Activated T-cell treated with anti-CD3 and anti-CD28 coated beads, Interleukin-2, amount 50 U/mL, for 72 hours (primary cell): Measurements from ENCODE around the gene LYPD6B. TPM values are rescaled to one million over a fixed set of nuclear protein-coding genes. Genes with fewer than 3 reads are reported as not detected.

Experiments
- ATAC-seq, 2 donors: fragments of 150-1000 bp; cut with Tn5 transposase; replicated peaks in 1 of 2; 2 replicates each; pipeline ENCODE4 v1.10.0; 2021; ENCODE audit warnings: moderate library complexity in 2 of 2, mild to moderate bottlenecking in 1 of 2
- DNase-seq, 2 donors: peaks; one replicate each; pipeline ENCODE4 v3.0.0; 2021 to 2022; ENCODE audit warnings: mixed read lengths in 1 of 2
- H3K27ac Mint-ChIP-seq: one replicate; pipeline ENCODE4 v1.8.0; 2022; ENCODE audit warnings: mild to moderate bottlenecking, moderate library complexity, mixed read lengths
- H3K27me3 Mint-ChIP-seq: one replicate; pipeline ENCODE4 v1.8.0; 2022; ENCODE audit warnings: low read depth, mixed read lengths
- H3K36me3 Mint-ChIP-seq, 2 donors: one replicate each; pipeline ENCODE4 v1.8.0; 2022; ENCODE audit warnings: mixed read lengths in 2 of 2, mild to moderate bottlenecking in 1 of 2; ENCODE audit not compliant: insufficient read depth in 2 of 2
- H3K4me1 Mint-ChIP-seq: one replicate; pipeline ENCODE4 v1.8.0; 2022; ENCODE audit warnings: low read depth, mixed read lengths
- H3K4me3 Mint-ChIP-seq, 2 donors: one replicate each; pipeline ENCODE4 v1.8.0; 2022; ENCODE audit warnings: mild to moderate bottlenecking in 2 of 2, mixed read lengths in 2 of 2, moderate library complexity in 2 of 2
- H3K9me3 Mint-ChIP-seq, 2 donors: one replicate each; pipeline ENCODE4 v1.8.0; 2022; ENCODE audit warnings: mixed read lengths in 2 of 2
- total RNA-seq, 2 donors: library from RNA; stranded (reverse); gene quantifications; one replicate each; pipeline ENCODE4 v1.2.3, GENCODE V29; 2022

The LYPD6B gene
- total RNA-seq, 2 donors from 2014 or later: not detected

DNA sequence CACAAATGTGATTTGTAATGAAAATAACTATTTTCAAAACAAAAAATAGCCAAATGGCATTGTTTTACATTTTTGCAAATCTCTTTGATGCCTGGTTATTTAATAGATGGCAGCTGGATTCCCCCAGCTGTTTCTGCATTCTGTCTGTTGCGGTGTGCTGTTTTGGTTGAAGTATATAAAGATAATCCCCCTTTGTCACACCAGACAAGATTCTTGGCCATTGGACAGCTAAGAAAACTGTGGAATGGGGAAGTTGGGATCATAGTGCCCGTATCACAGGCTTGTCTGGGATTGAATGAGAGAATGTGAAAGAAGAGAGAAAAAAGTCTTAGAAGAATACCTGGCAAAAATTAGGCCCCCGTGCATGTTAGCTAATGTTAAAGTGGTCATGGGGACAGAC, 19.5 kb upstream of the LYPD6B start:
- Mint-ChIP-seq H3K4me3 (no peak overlapping the region), H3K27me3 (no peaks in the 10 kb centered on the region), H3K27ac (no peak overlapping the region), H3K4me1 (no peaks in the 10 kb centered on the region), H3K36me3 (no peaks in the 10 kb centered on the region), H3K9me3 (no peaks in the 10 kb centered on the region)
- DNase-seq (no peak), ATAC-seq (no peak)

DNA sequence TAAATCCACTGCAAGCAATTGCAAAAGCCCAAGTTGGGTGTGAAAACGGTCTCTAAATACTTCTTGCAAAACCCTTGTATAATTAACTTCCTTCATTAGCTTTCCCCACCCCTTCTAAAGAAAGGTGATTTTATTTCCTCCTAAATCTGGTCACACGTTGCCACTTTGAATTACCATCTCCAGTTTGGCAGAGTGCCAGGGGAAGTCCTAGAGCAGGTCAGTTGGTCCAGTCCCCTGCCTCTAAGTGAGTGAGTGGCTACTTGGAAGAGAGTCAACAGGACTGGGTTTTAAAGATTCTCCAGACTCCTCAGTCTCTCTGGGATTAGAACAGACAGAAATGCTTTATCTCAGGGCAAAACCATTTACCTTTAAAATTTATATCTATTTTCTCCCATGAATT, 18.7 kb upstream of the LYPD6B start:
- H3K36me3 Mint-ChIP-seq: no peaks in the 10 kb centered on the region
- ATAC-seq (no peak), DNase-seq (no peak)
- no peaks in the 10 kb centered on the region for H3K27me3 Mint-ChIP-seq
- H3K4me3 Mint-ChIP-seq: no peak overlapping the region
- no peaks in the 10 kb centered on the region for H3K4me1 Mint-ChIP-seq
- H3K9me3 Mint-ChIP-seq: no peaks in the 10 kb centered on the region
- H3K27ac Mint-ChIP-seq: no peak overlapping the region

DNA sequence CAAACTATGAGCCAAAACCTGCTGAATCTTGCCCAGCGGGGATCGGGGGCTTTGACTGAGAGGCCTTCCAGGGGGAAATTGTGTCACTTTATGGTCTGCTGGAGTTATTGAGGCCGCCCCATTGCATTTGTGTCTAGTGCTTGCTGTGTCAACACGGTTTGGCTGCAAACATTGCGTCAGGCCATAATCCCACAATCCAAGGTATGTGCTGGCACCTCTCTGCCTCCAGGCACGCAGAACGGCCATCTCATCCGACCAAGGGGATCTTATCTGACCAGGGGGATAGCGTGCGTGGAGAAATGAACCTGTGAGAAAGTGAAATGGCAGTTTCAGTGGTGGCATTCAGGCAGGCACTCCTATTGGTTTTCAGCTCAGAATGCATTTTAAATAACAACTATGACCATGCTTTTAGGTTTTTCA, 18.1 kb upstream of the LYPD6B start:
- Mint-ChIP-seq H3K36me3 (no peaks in the 10 kb centered on the region), H3K4me3 (no peak overlapping the region), H3K4me1 (no peaks in the 10 kb centered on the region), H3K9me3 (no peaks in the 10 kb centered on the region), H3K27me3 (no peaks in the 10 kb centered on the region), H3K27ac (no peak overlapping the region)
- DNase-seq (no peak), ATAC-seq (no peak)

DNA sequence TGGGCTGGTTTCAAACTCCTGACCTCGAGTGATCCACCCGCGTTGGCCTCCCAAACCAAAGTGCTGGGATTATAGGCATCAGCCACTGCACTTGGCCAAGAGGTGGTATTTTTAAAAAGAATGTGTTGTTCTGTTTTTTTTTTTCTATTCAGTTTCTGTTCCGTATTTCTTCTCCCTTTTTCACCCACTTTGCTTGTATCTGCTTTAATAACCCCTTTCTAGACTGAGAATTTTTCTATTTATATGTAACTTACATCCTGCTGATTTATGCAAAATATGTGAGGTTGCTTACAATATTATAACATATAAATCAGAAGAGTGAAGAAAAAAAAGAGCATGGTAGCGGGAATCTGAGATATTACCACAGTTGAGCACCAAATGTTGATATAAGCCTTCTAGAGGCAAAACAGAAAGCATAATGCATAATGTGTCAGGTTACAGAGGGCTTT, 17.2 kb upstream of the LYPD6B start:
- no peak overlapping the region for H3K4me3 Mint-ChIP-seq
- no peak for DNase-seq
- no peak for ATAC-seq
- H3K9me3 Mint-ChIP-seq: no peaks in the 10 kb centered on the region
- H3K27ac Mint-ChIP-seq: no peak overlapping the region
- H3K4me1 Mint-ChIP-seq: no peaks in the 10 kb centered on the region
- H3K36me3 Mint-ChIP-seq: no peaks in the 10 kb centered on the region
- no peaks in the 10 kb centered on the region for H3K27me3 Mint-ChIP-seq

DNA sequence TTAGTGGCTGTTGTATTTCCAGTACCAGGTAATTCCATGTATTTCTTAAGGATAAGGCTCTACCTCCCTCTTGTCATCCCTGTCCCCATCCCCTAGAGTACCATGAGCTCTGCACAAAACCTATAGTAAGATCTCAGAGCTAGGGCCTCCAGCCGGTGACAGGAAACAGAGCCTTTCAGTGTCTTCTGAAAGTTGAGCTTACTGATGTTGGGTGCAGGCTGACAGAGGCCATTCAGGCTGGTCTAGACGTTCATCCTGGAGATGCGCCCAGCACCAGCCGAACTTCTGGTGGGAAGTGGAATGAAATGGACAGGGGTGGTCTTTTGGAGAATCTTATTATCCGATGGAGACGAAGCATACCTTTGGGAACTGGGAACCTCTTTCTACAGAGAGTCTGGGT, 16.7 kb upstream of the LYPD6B start:
- ATAC-seq (no peak), DNase-seq (no peak)
- H3K27me3 Mint-ChIP-seq: no peaks in the 10 kb centered on the region
- H3K36me3 Mint-ChIP-seq: no peaks in the 10 kb centered on the region
- H3K27ac Mint-ChIP-seq: no peak overlapping the region
- no peak overlapping the region for H3K4me3 Mint-ChIP-seq
- H3K9me3 Mint-ChIP-seq: no peaks in the 10 kb centered on the region
- H3K4me1 Mint-ChIP-seq: no peaks in the 10 kb centered on the region

DNA sequence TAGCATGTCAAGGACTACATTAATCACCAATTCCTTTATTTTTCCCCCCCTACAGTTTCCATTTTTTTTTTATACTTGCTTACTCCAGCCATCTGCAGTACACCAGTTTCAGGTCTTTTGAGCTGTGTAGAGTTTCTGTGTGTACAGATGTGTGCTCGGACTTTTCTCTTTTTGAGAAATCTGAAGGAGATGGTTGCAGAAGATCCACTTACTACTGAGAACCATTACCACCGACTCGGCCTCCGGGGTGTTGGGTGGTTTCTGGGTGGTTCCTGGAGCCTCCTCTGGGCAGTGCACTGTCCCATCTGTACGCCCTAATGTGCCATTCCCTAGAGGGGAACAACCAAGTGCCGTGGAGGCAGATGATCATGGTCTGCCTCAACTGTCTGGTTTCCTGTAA, 15.4 kb upstream of the LYPD6B start:
- Mint-ChIP-seq H3K4me3 (no peak overlapping the region), H3K9me3 (no peaks in the 10 kb centered on the region), H3K4me1 (no peaks in the 10 kb centered on the region), H3K36me3 (no peaks in the 10 kb centered on the region), H3K27me3 (no peaks in the 10 kb centered on the region), H3K27ac (no peak overlapping the region)
- ATAC-seq (no peak), DNase-seq (no peak)

DNA sequence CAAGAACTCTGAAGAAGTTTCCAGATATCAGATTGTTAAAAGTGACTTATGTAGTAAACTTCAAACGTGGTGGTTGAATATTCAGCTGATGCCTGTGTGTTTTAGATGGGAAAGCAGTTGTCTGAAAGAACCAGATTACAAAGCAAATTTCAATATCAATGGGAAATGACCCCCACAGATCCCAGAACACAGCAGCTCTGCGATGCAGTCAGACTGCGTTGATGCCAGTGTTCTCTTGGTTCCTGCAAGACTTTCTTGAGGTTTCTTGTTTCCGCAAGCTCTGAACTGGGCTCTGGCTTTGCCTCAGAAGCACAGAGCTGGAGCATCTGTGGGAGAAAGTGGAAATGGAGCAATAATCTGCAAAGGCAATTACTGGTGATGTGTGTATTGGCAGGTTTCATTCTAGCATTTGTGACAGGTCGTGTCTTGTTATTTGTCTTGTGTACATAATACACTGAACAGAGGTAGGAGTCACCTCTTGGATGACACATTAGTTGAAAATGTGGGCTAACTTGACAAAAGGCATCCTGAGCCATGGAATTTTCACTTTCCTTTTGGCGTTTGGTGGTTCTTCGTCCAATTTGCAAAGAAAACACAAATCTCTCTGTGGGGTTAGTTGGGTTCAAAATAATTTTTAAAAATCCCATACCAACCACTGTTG, 10.8 kb upstream of the LYPD6B start:
- Mint-ChIP-seq H3K27me3 (peaks cover 13% of the 10 kb centered on the region), H3K9me3 (no peaks in the 10 kb centered on the region), H3K4me1 (no peaks in the 10 kb centered on the region), H3K4me3 (no peak overlapping the region), H3K27ac (no peak overlapping the region), H3K36me3 (no peaks in the 10 kb centered on the region)
- DNase-seq (no peak), ATAC-seq (no peak)

DNA sequence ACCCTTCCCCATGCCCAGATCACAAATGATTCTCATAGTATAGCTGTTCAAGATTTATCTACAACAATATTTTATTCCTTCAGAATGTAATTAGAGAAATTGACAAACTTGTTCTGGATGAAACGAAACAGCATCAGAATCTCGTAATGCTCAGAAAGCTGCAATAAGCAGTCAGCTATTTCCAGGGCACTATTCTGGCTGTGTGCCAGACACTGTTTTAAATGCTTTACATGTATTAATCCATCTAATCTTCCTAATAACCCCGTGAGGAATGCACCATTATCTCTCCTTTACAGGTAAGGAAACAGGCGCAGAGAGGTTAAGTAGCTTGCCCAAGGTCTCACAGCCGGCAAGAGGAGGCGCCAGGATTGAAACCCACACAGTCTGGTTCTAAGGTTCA, 10.1 kb upstream of the LYPD6B start:
- Mint-ChIP-seq H3K27ac (no peak overlapping the region), H3K36me3 (no peaks in the 10 kb centered on the region), H3K9me3 (no peaks in the 10 kb centered on the region), H3K27me3 (peaks cover 14% of the 10 kb centered on the region), H3K4me3 (no peak overlapping the region), H3K4me1 (no peaks in the 10 kb centered on the region)
- ATAC-seq: no peak
- no peak for DNase-seq

DNA sequence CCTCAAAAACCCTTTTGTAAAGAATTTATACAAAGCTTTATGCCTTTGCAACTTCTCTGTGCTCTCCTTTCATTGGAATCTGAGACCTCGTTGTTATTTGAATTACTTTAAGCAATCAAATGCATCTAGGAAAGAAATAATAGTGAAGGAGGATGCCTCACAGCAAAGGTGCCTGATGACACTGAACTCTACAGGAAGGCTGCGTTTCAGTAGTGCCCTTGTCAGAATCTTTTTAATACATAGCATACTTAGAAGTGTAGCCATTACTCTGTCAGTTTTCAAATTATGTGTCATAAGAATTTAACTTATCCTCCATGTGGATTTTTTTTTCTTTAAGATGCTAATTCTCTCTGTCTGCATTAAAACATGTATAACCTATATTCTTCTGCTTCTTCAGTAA, 9.6 kb upstream of the LYPD6B start:
- DNase-seq (no peak), ATAC-seq (no peak)
- no peaks in the 10 kb centered on the region for H3K4me1 Mint-ChIP-seq
- peaks cover 19% of the 10 kb centered on the region for H3K27me3 Mint-ChIP-seq
- no peak overlapping the region for H3K4me3 Mint-ChIP-seq
- H3K9me3 Mint-ChIP-seq: no peaks in the 10 kb centered on the region
- H3K27ac Mint-ChIP-seq: no peak overlapping the region
- no peaks in the 10 kb centered on the region for H3K36me3 Mint-ChIP-seq

DNA sequence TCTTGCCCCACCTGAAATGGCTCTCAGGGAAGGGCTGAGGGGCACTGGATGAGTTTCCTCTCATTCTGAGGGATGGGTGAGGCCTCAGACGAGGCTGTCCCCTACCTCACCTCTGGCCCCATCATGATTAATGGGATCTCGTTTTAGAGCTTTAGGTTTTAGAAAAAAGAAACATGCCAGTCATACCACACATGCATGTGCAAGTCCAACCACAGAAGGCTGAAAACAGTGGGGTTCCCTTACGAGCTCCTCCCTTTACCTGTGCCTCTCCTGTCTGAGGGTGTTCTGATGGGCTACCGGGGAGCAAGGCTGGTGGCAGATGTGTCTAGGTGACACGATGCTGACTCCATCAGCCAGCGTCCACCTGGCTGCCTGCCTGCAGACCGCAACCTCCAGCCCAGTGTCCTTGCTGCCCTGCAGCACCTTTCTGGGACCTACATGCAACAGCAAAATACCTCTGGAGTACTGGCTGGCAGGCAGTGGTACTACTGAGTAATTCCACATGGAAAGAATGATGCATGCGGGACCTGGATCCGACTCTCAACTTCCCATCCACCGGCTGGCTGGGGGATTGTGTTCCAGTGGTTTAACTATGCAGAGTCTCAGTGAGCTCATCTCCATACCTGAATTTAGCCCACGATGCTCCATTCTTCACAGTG, 9.1 kb upstream of the LYPD6B start:
- Mint-ChIP-seq H3K27ac (no peak overlapping the region), H3K4me3 (no peak overlapping the region), H3K9me3 (no peaks in the 10 kb centered on the region), H3K27me3 (peaks cover 20% of the 10 kb centered on the region), H3K36me3 (no peaks in the 10 kb centered on the region), H3K4me1 (no peaks in the 10 kb centered on the region)
- DNase-seq: no peak
- ATAC-seq: no peak

DNA sequence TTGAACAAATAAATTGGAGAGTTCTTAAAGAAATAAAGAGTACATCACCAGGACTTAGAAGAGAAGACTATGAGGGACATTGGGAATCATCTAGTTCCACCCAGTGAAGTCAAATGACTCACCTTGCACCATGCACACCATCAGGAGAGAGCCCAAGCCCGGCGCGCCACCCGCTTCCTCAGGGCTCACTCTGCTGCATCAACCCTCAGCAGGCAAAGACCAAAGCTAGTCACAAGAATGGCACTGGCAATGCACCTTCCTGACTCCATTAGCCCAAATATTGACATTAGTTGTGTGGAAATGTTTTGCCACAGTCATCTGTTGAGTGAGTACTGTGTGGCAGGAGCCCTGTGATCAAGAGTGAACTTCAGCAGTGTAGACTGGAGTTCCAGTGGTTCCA, 7.1 kb upstream of the LYPD6B start:
- Mint-ChIP-seq H3K27ac (no peak overlapping the region), H3K27me3 (peaks cover 23% of the 10 kb centered on the region), H3K9me3 (no peaks in the 10 kb centered on the region), H3K36me3 (no peaks in the 10 kb centered on the region), H3K4me3 (no peak overlapping the region), H3K4me1 (no peaks in the 10 kb centered on the region)
- DNase-seq: no peak
- ATAC-seq: no peak

DNA sequence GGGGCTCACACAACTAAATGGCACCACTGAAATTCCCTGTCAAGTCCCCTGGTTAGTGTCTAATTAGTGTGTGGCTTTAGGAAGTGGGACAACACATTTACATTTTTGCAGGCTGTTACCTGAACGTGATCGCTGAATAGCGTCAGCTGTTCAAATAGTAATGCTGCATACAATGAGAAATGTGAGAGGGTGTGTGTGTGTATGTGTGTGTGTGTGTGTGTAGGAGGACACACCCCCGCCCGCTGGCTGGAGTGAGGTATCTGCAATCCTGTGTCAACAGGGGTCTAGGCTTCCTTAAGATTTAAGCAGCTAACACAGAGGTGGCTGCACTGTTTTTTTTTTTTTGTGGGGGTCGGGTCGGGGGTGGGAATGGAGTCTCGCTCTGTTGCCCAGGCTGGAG, 4.8 kb upstream of the LYPD6B start:
- DNase-seq (no peak), ATAC-seq (no peak)
- no peak overlapping the region for H3K27ac Mint-ChIP-seq
- H3K36me3 Mint-ChIP-seq: no peaks in the 10 kb centered on the region
- H3K4me3 Mint-ChIP-seq: no peak overlapping the region
- H3K9me3 Mint-ChIP-seq: no peaks in the 10 kb centered on the region
- peaks cover 41% of the 10 kb centered on the region for H3K27me3 Mint-ChIP-seq
- H3K4me1 Mint-ChIP-seq: no peaks in the 10 kb centered on the region

DNA sequence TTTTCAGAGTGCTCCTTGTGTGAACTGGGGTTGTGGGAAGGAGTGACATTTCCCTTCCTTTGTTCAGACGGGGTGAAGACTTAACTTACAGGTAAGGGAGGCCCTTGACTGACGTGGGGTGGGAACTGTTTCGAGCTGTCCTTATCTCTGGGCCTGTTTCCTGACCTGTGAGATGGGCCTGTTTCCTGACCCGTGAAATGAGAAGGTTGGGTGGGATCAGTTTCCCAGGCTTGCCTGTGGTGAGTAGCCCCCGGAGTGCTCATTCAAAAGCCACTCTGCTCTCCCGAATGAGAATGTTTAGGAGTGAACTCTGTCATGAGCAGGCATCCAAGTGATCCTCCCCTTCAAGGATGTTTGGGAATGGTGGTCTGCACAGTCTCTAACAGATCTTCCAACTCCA, 4.1 kb upstream of the LYPD6B start:
- H3K36me3 Mint-ChIP-seq: no peaks in the 10 kb centered on the region
- H3K27me3 Mint-ChIP-seq: peaks cover 46% of the 10 kb centered on the region
- no peak overlapping the region for H3K27ac Mint-ChIP-seq
- H3K4me3 Mint-ChIP-seq: no peak overlapping the region
- no peaks in the 10 kb centered on the region for H3K4me1 Mint-ChIP-seq
- no peaks in the 10 kb centered on the region for H3K9me3 Mint-ChIP-seq
- ATAC-seq (no peak), DNase-seq (no peak)
